NCI-H187 (cell line): ENCODE results near the gene WBP4.

Source experiments
- DNase-seq, 2 experiments: peaks; one replicate each; lab custom pipeline; 2025; lab: John Stamatoyannopoulos, UW

Gene WBP4

GRCh38 chr13:41048640-41049039 is 12.7 kb upstream of the WBP4 start:
- DNase-seq: no peak

- DNase-seq: no peak
Observed at GRCh38 chr13:41049480-41050440, 11.5 kb upstream of the WBP4 start.

DNA sequence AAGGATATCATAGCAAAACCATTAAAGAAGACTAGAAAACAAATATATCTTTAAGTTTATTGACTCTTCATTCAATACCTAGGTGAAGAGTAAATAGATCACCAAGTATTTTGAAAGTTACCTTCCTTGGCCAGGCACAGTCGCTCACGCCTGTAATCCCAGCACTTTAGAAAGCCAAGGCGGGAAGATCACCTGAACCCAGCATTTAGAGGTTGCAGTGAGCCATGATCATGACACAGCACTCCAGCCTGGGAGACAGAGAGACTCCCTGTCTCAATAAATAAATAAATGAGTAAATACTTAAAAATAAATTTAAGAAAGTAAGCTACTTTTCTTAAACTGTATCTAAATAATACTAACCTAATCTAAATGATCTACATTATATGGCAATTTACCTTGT is 8.9 kb upstream of the WBP4 start:
- no peak for DNase-seq

GRCh38 chr13:41053384-41053826 is 7.9 kb upstream of the WBP4 start:
- DNase-seq: no peak

- DNase-seq: no peak
Observed at GRCh38 chr13:41054212-41054877, 7.0 kb upstream of the WBP4 start.

DNA sequence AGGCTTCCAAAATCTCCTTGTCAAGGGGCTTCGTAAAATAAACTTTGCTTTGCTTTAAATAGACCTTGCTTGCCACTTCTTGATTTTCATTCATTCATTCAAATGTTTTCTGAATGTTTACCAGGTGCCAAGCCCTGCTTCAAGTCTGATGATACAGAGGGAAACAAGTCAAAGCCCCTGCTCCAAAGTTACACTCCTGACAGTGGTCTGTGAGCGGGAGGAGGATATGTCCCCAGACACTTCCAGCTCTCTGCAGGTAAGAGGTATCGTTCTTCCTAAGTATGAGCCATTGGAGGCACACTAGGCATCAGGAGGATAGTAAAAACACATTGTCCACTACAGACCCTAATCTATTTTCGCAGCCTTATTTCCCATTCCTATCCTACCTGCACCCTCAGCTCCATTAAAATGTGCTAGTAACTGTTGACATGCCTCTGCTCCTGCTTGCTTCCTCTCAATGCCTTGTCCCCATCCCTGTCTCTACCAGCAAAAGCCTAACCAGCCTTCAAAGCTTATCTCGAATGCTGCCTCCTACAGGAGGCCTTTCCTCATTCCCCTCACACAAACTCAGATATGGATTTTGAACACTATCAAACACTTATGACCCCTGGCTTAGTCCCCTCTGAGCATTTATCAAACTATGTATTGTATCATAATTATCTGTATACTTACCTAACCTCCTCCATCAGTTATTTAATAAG is 6.2 kb upstream of the WBP4 start:
- DNase-seq: no peak

- DNase-seq: no peak
Observed at GRCh38 chr13:41056194-41056593, 5.1 kb upstream of the WBP4 start.

GRCh38 chr13:41056826-41057711 is 4.2 kb upstream of the WBP4 start:
- DNase-seq: no peak

- no peak for DNase-seq
Observed at GRCh38 chr13:41058295-41059070, 2.8 kb upstream of the WBP4 start.

DNA sequence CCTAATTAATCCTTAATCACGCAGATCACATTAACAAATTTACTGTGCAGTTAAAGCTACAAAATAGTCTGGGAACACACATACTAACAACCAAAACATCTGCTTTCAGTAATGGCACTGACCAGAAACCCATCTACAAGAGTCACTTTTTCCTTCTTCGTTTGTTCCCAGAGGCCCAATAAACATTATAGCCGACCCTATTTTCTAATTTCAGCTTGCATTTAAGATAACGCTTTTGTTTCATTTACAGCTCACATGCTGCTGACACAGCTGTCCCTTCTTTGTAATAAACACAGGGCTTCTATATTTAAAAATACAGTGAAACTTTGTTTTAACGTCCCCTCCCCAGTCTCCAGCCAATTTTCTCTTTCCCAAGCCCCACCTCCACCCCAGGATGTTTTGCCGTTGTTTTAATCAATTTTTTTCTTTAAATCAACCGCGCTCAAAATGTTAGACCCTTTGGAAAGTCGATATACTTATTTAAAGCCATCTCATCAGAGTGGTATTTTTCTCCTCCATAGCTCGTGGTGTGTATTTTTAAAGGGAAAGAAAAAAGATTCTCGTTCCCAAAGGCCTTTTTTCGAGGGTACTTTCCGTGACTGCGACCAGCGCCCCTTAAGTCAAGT is 1.7 kb upstream of the WBP4 start:
- peak in 1 of 2 experiments; percentile 39 for DNase-seq

DNA sequence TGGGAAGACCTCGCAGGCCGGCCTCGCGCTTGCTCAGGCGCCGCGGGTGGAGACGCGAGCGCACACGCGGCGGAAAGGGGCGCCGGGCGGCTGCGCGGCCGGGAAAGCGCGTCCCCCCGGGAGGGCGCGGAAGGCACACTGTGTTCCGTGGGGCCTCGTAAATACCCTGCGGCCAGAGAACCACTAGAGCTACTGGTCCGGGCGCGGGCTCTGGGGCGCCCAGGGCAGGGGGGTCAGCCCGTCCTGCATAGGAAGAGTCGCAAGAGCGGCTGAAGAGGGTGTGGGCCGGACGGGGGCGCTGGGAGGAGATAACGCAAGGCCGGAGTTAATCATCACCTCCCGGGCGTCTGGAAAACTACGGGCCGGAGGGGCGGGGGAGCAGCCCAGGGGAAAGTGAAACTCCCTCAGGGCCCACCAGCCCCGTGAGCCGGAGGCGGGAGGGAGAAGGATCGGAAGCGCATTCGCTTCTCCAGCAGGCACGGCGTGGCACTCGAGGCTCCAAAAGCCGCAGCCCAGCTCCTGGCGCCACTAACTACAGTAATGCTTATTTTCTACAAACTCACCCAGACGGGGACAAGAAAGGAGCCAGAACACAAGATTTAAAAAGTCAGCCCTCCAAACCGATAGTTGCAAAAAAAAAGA is 1.1 kb upstream of the WBP4 start:
- peak; percentile 57 to 78 for DNase-seq

GRCh38 chr13:41060724-41061074 is 610 bp upstream of the WBP4 start:
- peak; percentile 69 to 87 for DNase-seq

DNA sequence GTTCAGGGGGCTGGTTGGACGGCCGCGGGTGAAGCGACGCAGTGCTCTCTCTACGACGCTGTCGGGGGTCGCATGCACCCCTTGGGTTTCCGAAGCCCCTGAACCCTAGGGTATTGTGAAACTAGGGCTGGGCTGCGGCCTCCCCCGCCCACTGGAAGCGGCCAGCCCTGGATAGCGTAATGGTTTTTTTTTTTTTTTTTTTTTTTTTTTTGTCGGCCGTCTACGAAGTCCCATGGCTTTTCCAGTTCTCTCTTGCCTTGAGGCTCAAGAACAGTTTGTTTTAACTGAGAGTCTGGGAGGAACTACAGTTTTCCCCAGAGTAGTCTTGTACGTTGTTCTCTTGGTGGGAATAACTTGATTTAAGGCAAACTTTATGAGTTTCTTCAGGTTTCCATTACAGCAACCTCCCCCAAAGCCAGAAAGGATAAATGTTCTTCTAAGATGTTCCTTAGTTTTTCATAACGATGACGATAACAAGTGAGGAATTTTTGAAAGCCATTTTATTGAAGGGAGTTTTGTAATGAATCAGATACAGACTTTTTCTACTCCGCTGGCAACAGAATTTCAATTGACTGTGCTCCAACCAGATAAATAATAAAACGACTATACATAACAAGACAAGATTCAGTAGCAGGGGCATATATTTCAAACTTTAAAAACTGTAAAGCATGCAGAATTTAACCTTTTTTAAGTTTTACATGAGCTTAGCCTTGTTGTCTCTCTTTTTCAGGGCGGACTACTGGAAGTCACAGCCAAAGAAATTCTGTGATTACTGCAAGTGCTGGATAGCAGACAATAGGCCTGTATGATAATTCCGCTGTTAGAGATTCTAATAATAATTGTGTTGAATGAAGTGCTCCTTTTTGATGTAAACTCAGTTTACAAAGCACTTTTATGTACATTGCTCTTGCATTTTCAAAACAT is 867 bp downstream of the WBP4 start:
- DNase-seq: no peak

- DNase-seq: no peak
Observed at GRCh38 chr13:41064493-41064892, 3.2 kb downstream of the WBP4 start.

- no peak for DNase-seq
Observed at GRCh38 chr13:41065078-41065477, 3.8 kb downstream of the WBP4 start.

- DNase-seq: no peak
Observed at GRCh38 chr13:41074523-41074922, 13.2 kb downstream of the WBP4 start.

DNA sequence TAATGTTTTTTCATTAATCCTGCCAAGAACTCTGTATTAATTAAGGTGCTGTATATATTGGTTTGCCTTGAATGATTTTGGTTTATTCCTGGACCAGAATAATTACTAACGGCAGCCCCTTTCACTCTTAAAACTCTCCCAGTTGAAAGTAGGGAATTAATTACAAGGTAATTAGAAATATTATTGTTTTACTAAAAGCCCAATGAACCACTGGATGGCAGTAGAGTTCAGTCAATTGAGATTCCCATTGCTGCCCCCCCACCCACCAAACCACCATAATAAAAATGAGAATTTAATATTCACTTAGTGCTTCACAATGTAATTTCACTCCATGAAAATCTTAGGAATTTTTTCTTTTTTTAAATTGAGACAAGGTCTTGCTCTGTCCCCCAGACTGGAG is 13.7 kb downstream of the WBP4 start:
- DNase-seq: no peak

DNA sequence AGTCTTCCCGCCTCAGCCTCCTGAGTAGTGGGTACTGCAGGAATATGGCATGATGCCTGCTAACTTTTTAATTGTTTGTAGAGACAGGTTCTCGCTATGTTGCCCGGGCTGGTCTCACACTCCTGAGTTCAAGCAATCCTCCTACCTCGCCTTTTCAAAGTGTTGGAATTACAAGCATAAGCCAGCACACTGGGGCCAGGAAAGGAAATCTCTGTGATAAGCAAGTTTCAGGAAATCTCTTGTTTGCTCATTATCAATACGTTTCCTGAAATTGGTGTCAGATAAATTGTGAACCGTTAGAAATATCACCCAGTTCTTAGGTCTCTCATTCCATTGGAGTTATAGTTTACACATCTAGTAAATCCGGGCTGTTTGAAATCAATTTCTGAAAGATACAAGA is 14.2 kb downstream of the WBP4 start:
- no peak for DNase-seq

DNA sequence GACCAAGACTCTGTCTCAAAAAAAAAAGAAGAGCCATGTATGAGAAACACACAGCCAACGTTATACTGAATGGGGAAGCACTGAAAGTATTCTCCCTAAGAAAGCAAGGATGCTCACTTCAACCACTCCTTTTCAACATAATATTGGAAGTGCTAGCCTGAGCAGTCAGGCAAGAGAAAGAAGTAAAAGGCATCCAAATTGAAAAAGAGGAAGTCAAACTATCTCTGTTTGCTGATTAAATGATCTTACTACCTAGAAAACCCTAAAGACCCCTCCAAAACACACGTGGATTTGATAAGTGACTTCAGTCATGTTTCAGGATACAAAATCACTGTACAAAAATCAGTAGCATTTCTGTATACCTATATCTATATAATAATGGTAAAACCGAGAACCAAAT is 16.2 kb downstream of the WBP4 start:
- DNase-seq: no peak
